Activated CD4-positive, alpha-beta T cell treated with anti-CD3 and anti-CD28 coated beads for 24 hours (primary cell): ENCODE results near the gene CLCN4.

ENCODE experiments used
- DNase-seq, 2 donors: peaks; one replicate each; pipeline ENCODE4 v3.0.0-alpha.2; 2020; ENCODE audit warnings: low read depth in 2 of 2

CLCN4 gene

GRCh38 chrX:10167573-10167972 lies 10.8 kb downstream of the CLCN4 start:
- DNase-seq = no peak

DNA sequence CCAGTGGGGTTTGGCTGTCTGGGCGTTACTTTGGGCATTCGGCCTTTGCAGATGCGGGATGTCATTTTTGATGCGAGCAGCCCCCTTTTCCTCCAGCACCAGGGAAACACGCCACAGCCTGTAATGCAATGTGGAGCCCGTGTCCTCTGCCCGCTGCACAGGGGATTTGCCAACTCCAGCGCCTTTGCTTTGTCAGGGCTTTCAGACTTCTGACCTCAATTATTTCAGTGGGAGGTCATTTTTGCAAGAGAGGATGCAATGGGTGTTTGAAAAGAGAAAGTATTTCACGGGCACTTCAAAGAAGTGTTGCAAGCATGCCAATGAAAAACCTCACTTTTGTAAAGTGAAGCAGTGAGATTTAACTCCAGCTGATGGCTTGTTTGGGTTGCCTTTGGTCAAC lies 11.5 kb downstream of the CLCN4 start:
- no peak for DNase-seq

GRCh38 chrX:10169175-10169574 lies 12.4 kb downstream of the CLCN4 start:
- no peak for DNase-seq

DNA sequence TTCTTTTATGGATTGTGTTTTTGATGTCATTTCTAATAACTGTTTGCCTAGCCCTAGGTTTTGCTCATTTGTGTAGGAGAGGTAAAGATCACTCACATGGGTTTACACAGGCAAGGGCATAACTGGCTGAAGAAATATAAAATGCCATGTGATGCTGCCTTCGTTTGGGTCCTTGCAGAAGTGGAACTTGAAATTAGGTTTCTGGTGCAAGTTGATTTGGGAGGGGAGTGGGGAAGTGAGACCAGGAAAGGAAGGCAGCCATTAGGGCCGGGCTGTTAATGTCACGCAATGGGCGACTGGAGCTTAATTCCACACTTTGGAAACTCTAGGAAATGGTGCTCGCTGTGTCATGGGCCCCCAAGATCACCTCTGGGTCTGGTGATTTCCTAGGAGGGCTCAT lies 14.5 kb downstream of the CLCN4 start:
- no peak for DNase-seq

DNA sequence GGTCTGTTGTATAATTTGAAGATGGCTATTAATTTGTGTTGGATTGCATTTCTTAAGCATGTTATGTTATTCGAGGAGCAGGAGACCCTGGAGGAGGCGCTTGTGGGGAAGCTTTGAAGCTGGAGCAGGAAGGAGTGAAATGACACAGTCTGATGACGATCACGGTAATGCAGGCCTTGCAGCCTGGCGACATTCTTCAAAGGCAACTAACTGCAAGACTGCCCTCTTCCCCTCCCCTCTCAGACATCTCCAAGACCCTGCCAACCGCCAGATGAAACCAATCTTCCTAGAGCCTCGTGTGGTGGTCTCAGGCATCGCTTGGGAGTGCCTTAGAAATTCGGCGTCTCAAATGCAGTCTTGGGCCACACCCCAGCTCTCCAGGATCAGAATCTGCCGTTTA lies 16.1 kb downstream of the CLCN4 start:
- DNase-seq = no peak

DNA sequence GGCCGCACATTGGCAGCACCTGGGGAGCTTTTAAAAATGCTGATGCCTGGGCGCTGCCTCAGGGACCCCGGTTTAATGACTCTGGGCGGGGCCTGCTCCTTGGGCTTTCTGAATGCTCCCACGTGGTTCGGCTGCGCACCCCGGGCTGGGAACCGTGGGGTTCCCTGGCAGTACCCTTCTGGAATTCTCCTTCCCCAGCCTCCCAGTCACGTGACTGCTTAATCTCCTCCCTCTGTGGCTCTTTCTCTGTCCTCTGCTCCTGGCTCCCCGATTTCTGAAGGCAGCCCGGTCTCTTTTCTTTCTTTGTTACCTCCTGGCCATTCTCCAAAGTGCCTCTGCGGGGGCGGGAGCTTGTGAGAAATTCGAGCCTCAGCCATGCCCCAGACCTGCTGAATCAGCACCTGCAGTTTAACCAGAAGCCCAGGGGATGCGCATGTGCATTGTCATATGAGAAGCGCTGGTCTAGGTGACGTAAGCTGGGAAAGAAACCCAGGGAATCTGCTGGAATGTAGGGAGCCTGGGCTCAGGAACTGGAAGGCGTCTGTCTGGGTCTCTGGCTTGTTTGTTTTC lies 16.6 kb downstream of the CLCN4 start:
- DNase-seq = no peak

- DNase-seq = no peak
Observed at GRCh38 chrX:10174051-10174450, 17.3 kb downstream of the CLCN4 start.

DNA sequence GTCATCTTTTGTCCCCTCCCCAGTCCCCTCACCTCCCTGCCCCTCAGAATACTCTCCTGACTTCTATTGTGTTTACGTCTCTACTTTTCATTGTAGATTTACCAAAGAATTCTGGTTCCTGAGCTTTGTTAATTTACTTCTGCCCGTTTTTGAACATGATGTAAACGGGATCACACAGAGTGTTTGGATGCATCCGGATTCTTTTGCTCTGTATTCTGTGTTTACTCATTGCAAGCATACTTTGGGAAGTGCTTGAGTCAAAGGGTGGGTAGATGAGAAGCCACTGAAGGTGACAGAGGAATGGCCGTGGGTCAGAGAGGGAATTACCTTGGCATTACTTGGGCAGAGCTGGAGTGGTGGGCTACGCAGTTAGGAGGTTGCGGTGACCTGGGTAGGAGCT lies 18.0 kb downstream of the CLCN4 start:
- no peak for DNase-seq

GRCh38 chrX:10175319-10175871 lies 18.6 kb downstream of the CLCN4 start:
- DNase-seq = no peak

- no peak for DNase-seq
Observed at GRCh38 chrX:10176121-10177003, 19.6 kb downstream of the CLCN4 start.

DNA sequence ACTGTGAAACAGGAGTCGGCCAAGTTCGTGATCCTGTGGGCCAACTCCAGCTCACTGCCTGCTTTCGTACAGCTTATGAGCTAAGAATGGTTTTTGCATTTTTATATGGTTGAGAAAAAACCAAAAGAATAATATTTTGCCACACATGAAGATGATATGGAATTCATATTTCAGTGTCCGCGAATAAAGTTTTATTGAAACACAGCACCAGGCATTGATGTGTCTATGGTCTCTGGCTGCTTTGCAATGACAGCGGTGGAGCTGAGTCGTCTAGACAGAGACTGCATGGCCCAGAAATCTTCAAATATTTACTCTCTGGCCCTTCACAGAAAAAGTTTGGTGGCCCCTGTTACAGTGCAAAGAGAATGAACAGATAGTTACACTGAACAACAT lies 20.2 kb downstream of the CLCN4 start:
- DNase-seq = no peak

DNA sequence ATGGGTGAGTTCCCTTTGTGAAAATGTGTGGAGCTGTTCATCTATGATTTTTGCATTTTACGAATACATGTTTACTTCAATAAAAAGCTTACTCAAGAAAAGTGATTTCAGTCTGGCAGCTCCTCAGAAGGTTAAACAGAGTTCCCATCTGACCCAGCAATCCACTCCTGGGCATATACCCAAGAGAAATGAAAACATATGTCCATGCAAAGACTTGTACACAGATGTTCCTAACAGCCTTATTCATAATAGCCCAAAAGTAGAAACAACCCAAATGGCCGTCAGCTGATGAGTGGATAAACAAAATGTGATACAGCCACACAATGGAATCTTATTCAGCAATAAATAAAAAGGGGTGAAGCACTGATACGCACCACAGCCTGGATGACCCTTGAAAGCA lies 20.8 kb downstream of the CLCN4 start:
- no peak for DNase-seq

GRCh38 chrX:10178866-10179463 lies 22.2 kb downstream of the CLCN4 start:
- DNase-seq = no peak

- no peak for DNase-seq
Observed at GRCh38 chrX:10183760-10184159, 27.0 kb downstream of the CLCN4 start.

- DNase-seq = no peak
Observed at GRCh38 chrX:10184411-10184810, 27.6 kb downstream of the CLCN4 start.

DNA sequence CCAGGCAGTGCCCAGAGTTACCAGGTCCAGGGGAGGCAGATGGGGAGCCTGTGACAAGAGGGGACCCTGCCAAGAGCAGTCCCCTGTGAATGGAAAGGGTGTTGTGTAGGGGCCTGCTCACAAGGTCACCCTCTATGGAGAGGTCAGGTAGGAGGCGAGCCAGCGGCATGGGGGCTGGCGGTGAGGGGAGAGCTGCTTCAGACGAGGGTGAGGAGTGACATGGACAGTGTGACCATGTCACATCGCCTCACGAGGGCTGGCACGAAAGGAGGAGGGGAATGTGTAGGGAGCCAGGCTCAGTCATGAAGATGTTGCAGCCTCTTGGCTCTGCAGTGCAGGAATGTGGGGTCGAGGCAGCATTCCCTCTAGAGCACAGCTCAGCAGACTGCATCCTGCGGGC lies 29.6 kb downstream of the CLCN4 start:
- DNase-seq = no peak

- DNase-seq = no peak
Observed at GRCh38 chrX:10187421-10187820, 30.6 kb downstream of the CLCN4 start.

- DNase-seq = peak; percentile 56 to 66
Observed at GRCh38 chrX:10189317-10190268, 32.8 kb downstream of the CLCN4 start.

DNA sequence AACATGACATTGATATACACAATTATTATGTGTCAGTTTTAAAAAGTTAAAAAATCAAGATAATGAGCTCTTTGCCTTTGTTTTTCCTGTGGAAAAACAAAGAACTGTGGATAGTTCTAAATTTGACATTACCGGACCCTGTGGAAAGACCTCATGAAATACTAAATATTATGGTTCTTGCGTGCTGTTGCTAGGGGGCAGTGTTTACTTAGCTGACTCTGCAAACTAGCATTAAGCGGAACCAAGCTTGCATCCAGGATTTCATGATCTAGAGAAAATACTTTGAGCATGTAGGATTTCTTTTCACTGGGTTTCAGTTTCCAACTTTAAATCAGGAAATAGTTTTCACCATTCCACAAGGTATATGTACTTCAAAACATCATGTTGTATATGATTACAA lies 33.6 kb downstream of the CLCN4 start:
- DNase-seq = no peak

DNA sequence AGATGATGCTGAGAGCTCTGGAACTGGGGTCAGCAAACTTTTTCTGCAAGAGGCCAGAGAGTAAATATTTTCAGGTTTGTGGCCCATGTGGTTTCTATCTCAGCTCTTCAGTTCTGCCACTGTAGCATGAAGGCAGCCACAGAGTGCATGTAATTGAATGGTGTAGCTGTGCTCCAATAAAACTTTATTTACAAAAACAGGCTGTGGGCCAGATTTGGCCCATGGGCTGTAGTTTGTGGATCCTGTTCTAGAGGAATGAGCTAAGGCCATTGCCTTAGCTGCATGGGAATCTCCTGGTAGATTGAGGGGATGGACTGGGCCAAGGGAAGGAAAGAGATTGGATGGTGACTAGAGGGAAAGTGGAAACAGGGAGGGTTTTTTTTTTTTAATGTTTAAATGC lies 36.8 kb downstream of the CLCN4 start:
- DNase-seq = no peak

DNA sequence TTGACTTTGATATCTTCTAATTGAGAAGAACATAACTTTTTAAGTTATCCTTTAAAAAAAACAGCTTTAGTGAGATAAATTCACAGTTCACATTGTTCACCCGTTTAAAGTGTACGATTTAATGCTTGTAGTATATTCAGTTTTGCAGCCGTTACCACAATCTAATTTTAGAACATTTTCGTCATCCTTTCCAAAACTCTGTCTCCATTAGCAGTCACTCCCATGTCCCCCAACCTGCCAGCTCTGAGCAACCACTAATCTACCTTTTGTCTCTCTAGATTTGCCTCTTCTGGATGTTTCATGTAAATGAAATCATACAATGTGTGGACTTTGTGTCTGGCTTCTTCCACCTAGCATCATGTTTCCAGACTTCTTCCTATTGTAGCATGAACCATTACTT lies 38.6 kb downstream of the CLCN4 start:
- DNase-seq = no peak

GRCh38 chrX:10195947-10196346 lies 39.2 kb downstream of the CLCN4 start:
- no peak for DNase-seq
